Spinal cord (tissue), 10 donors: ENCODE data around the gene CBX1. TPM values are rescaled to one million over a fixed set of nuclear protein-coding genes. Genes with fewer than 3 reads are reported as not detected.

Experiments used
- DNase-seq, 6 donors: peaks; one replicate each; pipeline versions ENCODE4 v3.0.0 to v3.0.0-alpha.2; 2013 to 2015; ENCODE audit warnings: low spot score in 6 of 6, low read depth in 4 of 6
- H3K27ac ChIP-seq: one replicate; pipeline ENCODE4 v1.5.1; 2013; ENCODE audit warnings: low read depth, low read length, control low read depth
- H3K27me3 ChIP-seq: one replicate; pipeline ENCODE4 v1.6.1; 2013; ENCODE audit warnings: low read length; ENCODE audit not compliant: control insufficient read depth, insufficient read depth
- H3K36me3 ChIP-seq: one replicate; pipeline ENCODE4 v1.6.1; 2013; ENCODE audit warnings: low read length; ENCODE audit not compliant: control insufficient read depth, insufficient read depth
- H3K4me1 ChIP-seq: one replicate; pipeline ENCODE4 v1.6.1; 2013; ENCODE audit warnings: low read length; ENCODE audit not compliant: control insufficient read depth, insufficient read depth
- H3K4me3 ChIP-seq: one replicate; pipeline ENCODE4 v1.5.1; 2013; ENCODE audit warnings: low read depth, low read length, control low read depth
- H3K9me3 ChIP-seq: one replicate; pipeline ENCODE4 v1.6.1; 2013; ENCODE audit warnings: low read length; ENCODE audit not compliant: control insufficient read depth, insufficient read depth
- WGBS: methylation state at CpG from one replicate; pipeline ENCODE4 v1.1.5; 2013; ENCODE audit warnings: missing lambda C conversion rate; ENCODE audit not compliant: insufficient coverage; 5-methylcytosine and 5-hydroxymethylcytosine counted together
- polyA plus RNA-seq, 2 donors: library from polyadenylated mRNA; unstranded; fragments of 120-200 nt; gene quantifications; one replicate each; pipeline ENCODE4 v1.2.1, GENCODE V29; 2013; ENCODE audit not compliant: insufficient read length in 2 of 2
- total RNA-seq, 2 donors: library from RNA; depleted of rRNA in 1 of 2; stranded (reverse); fragments of 120-200 nt in 1 of 2; fragments of >200 nt in 1 of 2; gene quantifications; one replicate each; pipeline versions ENCODE4 v1.2.3 to v1.2.4, GENCODE V29; 2013 to 2014
- donor health status: healthy.

CBX1 gene
- total and polyA plus RNA-seq, 4 donors = 76.2 to 240 (median 160) TPM

GRCh38 chr17:48143629-48144028 lies 42.4 kb upstream of the CBX1 start:
- Histone ChIP-seq H3K27me3 (no peaks in the 10 kb centered on the region), H3K4me3 (no peak overlapping the region)
- 8% methylated on average over 2 of the region's 6 CpGs for WGBS

GRCh38 chr17:48139944-48140343 lies 38.7 kb upstream of the CBX1 start:
- Histone ChIP-seq H3K4me1 (peaks cover 6% of the 10 kb centered on the region), H3K9me3 (no peaks in the 10 kb centered on the region), H3K27me3 (no peaks in the 10 kb centered on the region), H3K4me3 (no peak overlapping the region), H3K36me3 (no peaks in the 10 kb centered on the region), H3K27ac (no peak overlapping the region)
- DNase-seq = no peak
- 72% methylated on average over 2 of the region's 2 CpGs for WGBS

More at GRCh38 chr17:48143629-48144028, 42.4 kb upstream of the CBX1 start:
- Histone ChIP-seq H3K27ac (no peak overlapping the region), H3K36me3 (no peaks in the 10 kb centered on the region), H3K9me3 (no peaks in the 10 kb centered on the region), H3K4me1 (peaks cover 21% of the 10 kb centered on the region)
- no peak for DNase-seq

- no peak for DNase-seq
- Histone ChIP-seq H3K4me3 (no peak overlapping the region), H3K4me1 (no peaks in the 10 kb centered on the region), H3K9me3 (no peaks in the 10 kb centered on the region), H3K27ac (no peak overlapping the region), H3K27me3 (no peaks in the 10 kb centered on the region), H3K36me3 (no peaks in the 10 kb centered on the region)
- no CpG with 5 or more reads among the region's 1 CpG for WGBS
Observed at GRCh38 chr17:48137656-48138055, 36.4 kb upstream of the CBX1 start.

- no peak overlapping the region for H3K4me3 ChIP-seq
- no CpG with 5 or more reads among the region's 3 CpGs for WGBS
- peaks cover 6% of the 10 kb centered on the region for H3K4me1 ChIP-seq
- H3K27me3 ChIP-seq = no peaks in the 10 kb centered on the region
- H3K27ac ChIP-seq = no peak overlapping the region
- H3K9me3 ChIP-seq = no peaks in the 10 kb centered on the region
- no peaks in the 10 kb centered on the region for H3K36me3 ChIP-seq
- peak in 1 of 6 donors; percentile 48 for DNase-seq
Observed at GRCh38 chr17:48134912-48135480, 33.7 kb upstream of the CBX1 start.

GRCh38 chr17:48132385-48132784 lies 31.1 kb upstream of the CBX1 start:
- Histone ChIP-seq H3K27me3 (no peaks in the 10 kb centered on the region), H3K4me3 (no peak overlapping the region), H3K9me3 (no peaks in the 10 kb centered on the region), H3K27ac (no peak overlapping the region), H3K4me1 (peaks cover 12% of the 10 kb centered on the region), H3K36me3 (peaks cover 4% of the 10 kb centered on the region)
- no peak for DNase-seq
- WGBS = 92% methylated on average over 4 of the region's 5 CpGs

- peak in 2 of 6 donors; percentile 89 to 96 for DNase-seq
Observed at GRCh38 chr17:48131216-48131824, 30.0 kb upstream of the CBX1 start.

GRCh38 chr17:48129981-48130380 lies 28.7 kb upstream of the CBX1 start:
- no peaks in the 10 kb centered on the region for H3K9me3 ChIP-seq
- H3K27ac ChIP-seq = no peak overlapping the region
- 82% methylated on average over 2 of the region's 5 CpGs for WGBS
- no peaks in the 10 kb centered on the region for H3K27me3 ChIP-seq
- peaks cover 22% of the 10 kb centered on the region for H3K4me1 ChIP-seq
- peaks cover 4% of the 10 kb centered on the region for H3K36me3 ChIP-seq
- no peak for DNase-seq
- no peak overlapping the region for H3K4me3 ChIP-seq

More at GRCh38 chr17:48131216-48131824, 30.0 kb upstream of the CBX1 start:
- H3K36me3 ChIP-seq = peaks cover 4% of the 10 kb centered on the region
- peaks cover 16% of the 10 kb centered on the region for H3K4me1 ChIP-seq
- H3K27ac ChIP-seq = no peak overlapping the region
- H3K4me3 ChIP-seq = no peak overlapping the region
- H3K27me3 ChIP-seq = no peaks in the 10 kb centered on the region
- WGBS = no CpG with 5 or more reads among the region's 4 CpGs
- no peaks in the 10 kb centered on the region for H3K9me3 ChIP-seq

- Histone ChIP-seq H3K27me3 (no peaks in the 10 kb centered on the region), H3K27ac (no peak overlapping the region), H3K4me3 (no peak overlapping the region), H3K4me1 (peaks cover 26% of the 10 kb centered on the region), H3K36me3 (peaks cover 4% of the 10 kb centered on the region), H3K9me3 (no peaks in the 10 kb centered on the region)
- DNase-seq = peak in 1 of 6 donors; percentile 57
- WGBS = no CpG with 5 or more reads among the region's 5 CpGs
Observed at GRCh38 chr17:48128400-48128799, 27.1 kb upstream of the CBX1 start.

- DNase-seq = peak in 2 of 6 donors; percentile 67 to 73
- Histone ChIP-seq H3K27ac (no peak overlapping the region), H3K4me3 (no peak overlapping the region), H3K9me3 (no peaks in the 10 kb centered on the region), H3K4me1 (peaks cover 34% of the 10 kb centered on the region), H3K36me3 (peaks cover 8% of the 10 kb centered on the region), H3K27me3 (no peaks in the 10 kb centered on the region)
- 34% methylated on average over 9 of the region's 9 CpGs for WGBS
Observed at GRCh38 chr17:48127371-48128051, 26.2 kb upstream of the CBX1 start.

- H3K4me1 ChIP-seq = peaks cover 44% of the 10 kb centered on the region
- peak in 1 of 6 donors; percentile 92 for DNase-seq
- 70% methylated on average over 6 of the region's 7 CpGs for WGBS
Observed at GRCh38 chr17:48126532-48126850, 25.2 kb upstream of the CBX1 start.

More at GRCh38 chr17:48126532-48126850, 25.2 kb upstream of the CBX1 start:
- H3K27ac ChIP-seq = no peak overlapping the region
- no peak overlapping the region for H3K4me3 ChIP-seq
- peaks cover 17% of the 10 kb centered on the region for H3K36me3 ChIP-seq
- no peaks in the 10 kb centered on the region for H3K27me3 ChIP-seq
- no peaks in the 10 kb centered on the region for H3K9me3 ChIP-seq
